Measurements from ENCODE around the gene ARSB.
A peak's percentile ranks its signal among the peaks of the same experiment; 100 is the strongest.

ARSB gene

DNA sequence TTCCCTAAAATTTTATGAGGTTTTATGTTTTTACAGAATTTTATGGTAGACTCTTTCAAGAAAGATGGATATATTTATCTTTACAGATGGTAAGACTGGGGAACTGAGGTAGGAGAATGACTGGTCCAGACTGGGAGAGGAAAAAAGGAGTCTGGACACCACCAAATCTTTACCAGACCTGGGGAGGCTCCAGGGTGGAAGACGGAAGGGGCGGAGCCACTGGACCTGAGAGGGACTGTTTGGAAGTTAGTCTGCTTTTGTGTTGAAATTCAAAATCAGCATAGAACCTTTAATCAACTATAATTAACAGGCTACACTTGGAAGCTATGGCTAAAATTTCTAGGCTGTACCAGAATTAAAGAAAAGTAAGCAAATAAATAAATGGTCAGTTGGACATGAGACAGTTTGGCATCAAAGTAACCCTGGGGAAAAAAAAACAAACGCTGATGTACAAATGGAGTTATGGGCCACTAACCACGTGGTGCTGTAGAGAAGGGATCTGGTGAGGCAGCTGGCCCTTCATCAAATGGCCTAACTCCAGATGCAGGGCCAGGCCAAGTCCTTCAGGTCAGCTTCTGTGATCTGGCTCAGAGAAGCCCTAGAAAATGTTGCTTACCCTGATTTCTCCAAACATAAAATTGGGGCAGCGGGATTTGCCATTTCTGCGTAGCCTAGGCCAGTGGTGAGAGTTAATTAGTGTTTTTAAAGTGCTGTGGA is 155.1 kb downstream of the ARSB start:
- DNase-seq = peak; percentile 28

DNA sequence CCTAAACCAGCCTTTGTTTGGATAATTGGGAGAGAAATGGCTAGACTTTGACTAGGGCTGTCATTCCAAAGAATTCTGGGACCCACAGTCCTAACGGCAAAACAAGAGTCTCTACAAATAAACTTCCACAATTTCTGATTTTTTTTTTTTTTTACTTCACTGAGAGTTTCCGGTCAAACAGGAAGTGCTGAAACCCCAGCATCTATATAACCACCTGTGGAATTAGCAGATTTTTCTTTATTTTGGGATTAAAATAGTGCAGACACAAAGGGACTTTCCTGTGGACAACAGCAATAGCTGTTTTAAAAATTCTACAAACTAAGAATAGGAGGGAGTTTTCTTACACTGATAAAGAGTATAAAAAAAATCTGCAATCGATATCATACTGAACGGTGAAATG is 157.4 kb downstream of the ARSB start:
- no peak for DNase-seq

DNA sequence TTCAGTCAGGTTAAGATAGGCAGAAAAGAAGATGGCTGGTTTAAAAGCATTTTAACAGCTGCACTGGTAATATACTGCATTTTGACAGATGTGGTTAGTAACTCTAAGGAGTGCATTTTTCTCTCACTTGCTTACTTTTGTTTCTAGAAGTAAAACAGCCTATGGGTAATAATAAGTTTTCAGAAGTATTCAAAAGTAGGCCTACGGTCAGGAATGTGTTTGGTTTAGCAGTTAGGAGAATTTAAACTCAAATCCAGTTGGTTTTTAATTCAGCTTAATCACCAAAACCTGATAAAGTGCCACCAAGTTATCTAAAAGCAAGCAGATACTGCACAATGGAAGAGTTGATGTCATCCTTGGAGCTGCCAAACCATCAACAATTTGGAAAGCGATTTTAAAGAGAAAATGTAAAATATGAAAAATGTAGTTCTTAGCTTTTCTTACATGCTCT is 160.3 kb downstream of the ARSB start:
- no peak for DNase-seq

DNA sequence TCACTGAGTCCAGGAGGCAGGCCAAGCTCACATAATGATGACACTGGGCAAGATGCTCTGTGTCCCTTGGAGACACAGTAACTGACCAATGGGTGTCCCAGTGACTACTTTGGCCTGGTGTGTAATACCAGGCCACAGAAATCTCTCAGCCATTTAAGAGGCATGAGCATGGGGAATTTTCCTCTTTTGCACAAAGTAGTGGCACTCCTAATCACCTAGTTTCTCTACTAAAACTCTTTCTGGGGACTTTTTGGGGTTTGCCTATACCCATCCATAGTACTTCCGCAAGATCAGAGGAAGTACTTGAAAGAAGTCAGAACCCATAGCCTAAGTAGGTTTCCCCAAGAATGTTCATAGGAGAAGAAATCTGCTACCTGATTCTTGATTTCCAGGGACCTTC is 161.9 kb downstream of the ARSB start:
- DNase-seq = no peak

DNA sequence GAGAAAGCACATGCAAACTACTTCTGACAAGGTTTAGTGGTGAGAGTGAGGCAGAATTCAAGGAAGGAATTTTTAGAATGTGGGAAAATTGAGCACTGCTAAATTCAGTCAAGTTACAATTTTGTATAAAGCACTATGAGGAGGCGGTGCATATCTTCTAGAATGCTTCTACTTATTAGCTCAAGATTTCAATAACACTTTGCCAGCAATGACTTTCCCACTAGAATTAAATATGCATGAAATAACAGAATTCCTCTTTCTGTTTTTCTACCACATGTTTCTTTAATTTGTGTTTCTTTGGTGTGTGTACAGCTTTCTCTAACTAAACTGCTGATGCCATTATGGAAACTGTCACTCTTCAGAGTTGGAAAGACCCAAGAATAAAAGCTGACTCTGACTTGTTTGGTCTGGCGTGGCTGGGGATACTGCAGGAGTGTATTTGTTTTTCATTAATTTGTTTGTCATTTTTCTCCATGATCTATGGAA is 163.5 kb downstream of the ARSB start:
- no peak for DNase-seq

DNA sequence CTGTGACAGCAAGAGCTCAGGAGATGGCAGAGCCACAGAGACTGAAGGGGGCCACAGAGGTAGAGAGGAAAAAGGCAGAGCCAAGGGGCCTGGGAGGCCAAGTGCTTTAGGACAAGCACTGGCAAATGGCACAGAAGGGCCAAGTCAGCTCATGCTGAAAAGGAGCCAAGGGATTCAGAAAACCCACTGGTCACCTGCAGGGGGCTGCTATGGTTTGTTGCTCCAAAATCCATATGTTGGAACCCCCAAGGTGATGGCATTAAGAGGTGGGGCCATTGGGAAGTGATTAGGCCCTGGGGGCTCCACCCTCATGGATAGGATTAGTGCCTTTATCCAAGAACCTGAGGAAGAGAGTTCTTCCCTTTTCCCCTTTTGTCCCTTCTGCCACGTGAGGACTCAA is 165.4 kb downstream of the ARSB start:
- DNase-seq = no peak

DNA sequence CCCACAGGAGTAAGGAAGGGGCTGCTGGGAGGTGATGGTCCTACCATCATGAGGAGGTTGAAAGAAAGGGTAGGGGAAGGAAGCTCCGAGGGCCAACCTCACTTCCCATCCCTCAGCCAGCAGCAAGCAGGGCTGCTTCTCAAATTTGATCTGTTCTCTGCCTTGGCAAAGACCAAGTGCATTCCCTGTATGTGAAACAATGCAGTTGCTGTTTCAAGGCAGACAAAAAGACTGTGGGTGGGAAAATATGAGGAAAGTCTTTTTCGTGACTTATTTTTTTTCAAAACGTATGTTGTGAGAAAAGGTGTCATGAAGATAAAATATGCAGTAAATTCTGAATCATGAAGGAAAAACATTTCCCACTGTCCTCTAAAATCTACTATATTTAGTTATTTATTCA is 165.9 kb downstream of the ARSB start:
- no peak for DNase-seq

DNA sequence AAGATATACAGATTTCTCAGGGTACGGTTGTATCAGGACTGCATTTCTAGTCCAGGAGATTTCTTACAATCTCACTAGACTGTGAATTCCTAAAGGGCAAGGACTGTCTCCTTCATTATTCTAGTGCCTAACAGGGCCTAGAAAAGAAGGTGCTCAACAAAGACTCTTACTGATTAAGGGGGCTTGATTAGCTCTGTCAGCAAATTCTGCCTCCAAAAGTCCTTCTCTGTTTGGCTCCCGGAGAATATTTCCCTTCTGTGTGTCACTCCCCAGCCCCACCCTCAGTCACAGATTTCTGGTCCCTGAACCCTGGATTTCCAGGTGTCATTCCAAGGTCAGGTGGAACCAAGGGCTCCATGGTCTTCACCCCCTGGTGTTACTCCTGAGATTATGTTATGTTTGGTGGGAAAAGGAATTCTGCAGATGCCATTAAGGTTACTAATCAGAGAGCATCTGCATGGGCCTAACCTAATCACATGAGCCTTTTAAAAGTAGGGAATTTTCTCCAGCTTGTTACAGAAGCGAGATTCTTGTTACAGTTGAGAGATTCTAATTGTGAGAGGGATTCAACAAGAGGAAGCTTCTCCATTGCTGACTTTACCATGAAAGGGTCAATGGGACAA is 168.9 kb downstream of the ARSB start:
- DNase-seq = no peak

DNA sequence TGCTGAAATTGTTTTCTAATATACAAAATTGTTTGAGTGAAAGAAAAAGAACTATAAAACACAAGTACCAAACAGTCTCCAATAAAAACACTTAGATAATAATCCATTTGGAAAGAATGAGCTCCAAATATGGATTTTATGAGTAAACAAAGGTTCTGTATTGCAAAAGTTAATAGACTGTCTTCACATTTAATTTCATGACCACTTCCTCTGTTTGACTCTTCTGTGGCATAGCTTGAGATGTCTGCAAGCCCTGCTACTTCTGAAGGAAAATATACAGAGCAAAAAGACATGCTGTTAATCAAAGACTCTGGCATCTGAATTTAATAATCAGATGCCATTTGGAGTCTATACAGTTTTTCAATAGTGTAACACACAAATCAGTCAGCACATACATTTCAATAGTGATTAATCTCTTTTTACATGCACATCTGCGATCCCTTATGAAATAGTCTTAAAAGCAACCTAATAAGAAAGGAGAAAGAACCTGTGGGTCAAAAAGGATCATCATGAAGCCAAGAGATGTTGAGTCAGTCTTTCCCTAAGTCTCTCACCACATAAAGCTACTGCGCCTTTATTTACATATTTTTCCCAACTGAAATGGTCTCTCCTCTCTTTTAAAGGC is 171.1 kb downstream of the ARSB start:
- DNase-seq = no peak

DNA sequence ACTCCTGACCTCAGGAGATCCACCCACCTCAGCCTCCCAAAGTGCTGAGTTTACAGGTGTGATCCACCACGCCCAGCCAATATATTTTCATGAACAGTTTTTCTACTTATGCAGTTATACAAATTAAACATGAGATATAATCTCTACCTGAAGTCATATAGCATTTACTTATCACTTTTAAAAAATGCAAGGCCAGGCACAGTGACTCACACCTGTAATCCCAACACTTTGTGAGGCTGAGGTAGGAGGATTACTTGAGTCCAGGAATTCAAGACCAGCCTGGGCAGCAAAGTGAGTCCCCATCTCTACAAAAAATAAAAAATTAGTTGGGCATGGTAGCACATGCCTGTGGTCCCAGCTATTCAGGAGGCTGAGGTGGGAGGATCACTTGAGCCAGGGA is 171.8 kb downstream of the ARSB start:
- DNase-seq = no peak

DNA sequence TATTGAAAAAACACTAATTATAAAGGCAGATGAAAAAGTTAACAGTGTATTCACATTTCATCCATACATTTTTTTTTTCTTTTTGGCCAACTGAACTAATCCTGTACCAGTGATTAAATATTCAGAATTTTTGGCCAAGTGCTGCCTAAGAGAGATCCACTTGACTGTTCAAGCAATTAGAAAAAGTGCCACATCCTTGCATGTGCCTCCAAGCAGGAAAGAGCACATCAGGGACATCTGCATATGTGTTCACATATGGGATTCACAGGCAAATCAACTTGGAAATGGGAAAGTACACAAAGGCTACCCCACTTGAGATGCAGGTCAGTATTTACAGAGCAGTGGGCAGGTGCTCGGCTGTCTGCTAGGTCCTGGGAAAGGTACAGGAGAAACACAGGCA is 173.2 kb downstream of the ARSB start:
- peak; percentile 76 for DNase-seq

DNA sequence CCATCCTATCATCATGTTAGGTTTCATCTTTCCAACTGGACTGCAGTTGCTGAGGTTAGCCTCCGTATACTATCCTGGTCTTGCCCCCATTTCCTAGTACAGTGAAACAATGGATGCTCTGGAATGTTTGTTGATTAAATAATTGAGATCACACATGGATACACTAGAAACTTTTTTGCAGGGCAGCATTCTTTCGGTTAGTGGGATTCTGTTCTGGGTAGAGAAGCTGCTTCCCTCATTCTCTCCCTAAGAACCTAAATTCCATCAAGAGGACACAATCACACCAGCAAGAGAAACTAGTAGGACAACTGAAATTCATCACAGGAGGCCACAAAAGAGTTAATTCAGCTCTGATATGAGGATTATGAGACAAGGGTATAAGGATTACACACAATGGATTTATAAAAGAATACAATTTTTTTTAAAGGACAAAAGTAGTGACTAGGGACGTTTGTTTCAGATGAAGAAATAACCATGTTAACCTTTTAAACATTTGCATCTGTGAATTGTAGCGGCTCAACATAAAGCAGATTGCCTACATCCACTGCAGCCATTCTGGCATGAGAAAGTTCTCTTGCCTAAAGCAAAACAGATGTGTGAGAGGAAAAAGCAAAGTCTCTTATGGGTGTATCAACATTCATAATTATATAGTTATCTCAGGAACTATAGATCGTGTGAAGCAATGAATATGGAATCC is 173.8 kb downstream of the ARSB start:
- no peak for DNase-seq

DNA sequence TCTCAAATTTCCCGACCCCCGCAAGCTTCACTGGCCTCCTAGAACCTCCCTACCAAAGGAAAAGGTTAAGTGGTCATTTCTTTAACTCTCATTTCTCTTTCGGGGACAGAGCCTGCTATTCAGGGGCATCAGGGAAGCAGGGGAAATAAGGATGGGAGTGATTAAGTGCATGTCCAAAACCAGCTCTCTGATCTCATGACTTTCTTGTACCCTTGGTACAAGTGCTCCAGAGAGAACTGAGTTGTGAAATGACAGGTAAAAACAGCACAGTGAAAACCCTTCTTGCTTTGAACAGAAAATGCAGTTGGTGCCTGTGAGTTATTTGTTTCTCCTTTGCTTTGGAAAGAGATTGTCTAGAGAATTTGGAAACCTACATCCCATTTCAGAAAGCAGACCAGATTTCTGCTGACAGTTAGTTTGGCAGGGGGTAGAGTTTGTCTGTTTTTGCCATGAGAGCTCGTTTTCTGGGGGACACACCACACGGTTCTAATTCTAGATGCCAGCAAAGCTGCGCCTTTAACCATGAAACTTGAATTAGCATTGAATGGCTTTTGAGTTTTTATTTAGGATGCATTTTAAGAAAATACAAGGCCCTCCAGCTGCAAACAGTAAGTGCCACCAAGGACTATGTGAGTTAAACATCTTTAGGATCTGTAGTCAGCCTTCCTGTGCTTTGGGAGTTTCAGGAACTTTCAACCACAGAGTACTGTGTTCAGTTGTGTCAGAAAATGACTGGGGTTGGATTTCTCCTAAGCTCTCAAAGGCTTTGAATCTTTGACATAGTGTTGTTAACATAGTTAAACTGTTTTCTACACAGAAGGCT is 174.8 kb downstream of the ARSB start:
- no peak for DNase-seq

DNA sequence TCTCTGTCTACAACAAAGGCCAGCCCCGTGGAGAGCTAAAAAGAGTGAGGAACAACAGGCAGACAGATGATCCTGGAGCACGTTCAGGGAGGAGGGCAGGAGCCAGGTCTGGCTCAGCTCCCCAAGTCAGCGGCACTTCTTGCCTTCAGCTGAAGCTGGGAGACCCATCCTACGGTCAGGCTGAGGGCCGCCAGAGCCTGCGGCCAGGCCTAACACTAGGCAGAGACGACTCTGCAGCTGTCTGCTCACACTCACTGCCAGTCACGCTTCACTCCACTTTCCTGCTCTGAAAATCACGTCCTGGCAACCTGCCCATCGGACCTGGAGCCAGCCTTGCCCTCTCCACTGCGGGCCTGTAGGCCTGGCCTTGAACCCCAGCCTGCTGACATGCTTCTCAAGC is 175.7 kb downstream of the ARSB start:
- peak; percentile 65 for DNase-seq

DNA sequence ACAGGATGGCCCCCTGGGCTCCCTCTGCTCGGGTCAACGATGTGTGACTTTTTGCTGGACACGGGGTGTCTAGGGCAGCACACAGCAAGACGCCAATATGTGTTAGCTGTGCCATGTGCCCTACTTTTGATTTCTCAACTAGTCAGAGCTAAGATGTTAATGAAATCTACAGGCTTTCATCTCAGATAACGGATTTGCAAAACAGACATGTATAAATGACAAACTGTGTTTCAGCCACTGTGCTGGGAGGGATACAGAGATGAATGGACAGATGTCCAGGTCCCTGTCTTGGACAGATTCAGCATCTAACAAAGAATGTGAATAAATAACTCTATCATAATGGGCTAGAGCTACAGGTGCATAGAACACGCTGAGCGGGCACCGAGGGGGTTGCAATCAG is 176.3 kb downstream of the ARSB start:
- peak; percentile 43 for DNase-seq

DNA sequence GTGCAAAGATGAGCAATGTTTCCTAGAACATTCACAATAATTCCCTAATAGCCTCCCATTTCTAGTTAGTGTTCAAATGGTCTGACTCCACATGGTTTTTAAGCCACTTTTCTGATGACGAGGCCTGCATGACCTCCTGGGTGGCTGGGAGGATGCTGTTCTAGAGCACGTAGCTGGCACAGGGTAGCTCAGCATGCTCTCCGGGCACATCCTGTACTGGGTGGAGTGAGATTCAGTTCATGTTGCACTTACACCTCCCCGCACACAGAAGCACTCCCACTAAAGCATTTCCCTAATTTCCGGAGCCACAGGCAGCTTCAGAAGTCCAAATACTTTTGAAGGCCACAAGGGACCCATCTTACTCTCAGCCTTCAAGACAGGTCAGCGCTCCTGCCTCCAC is 176.7 kb downstream of the ARSB start:
- no peak for DNase-seq

DNA sequence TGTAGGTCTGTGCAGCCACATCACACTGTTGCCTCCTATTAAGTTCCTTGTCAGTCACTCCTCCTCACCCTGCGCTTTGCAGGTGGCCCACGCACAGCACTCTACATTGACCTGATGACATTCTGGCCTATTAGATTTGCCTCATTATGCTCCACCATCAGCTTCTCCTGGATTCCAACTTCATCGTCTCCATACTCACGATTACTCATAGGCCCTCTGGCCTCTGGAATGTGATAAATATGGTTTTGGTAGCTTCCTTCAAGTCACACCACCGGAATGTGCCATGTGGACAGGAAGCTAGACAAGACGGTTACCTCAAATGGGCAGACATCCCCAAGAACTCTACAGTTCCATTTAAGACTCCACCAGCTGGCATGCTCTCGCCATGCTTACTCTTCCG is 178.6 kb downstream of the ARSB start:
- no peak for DNase-seq

DNA sequence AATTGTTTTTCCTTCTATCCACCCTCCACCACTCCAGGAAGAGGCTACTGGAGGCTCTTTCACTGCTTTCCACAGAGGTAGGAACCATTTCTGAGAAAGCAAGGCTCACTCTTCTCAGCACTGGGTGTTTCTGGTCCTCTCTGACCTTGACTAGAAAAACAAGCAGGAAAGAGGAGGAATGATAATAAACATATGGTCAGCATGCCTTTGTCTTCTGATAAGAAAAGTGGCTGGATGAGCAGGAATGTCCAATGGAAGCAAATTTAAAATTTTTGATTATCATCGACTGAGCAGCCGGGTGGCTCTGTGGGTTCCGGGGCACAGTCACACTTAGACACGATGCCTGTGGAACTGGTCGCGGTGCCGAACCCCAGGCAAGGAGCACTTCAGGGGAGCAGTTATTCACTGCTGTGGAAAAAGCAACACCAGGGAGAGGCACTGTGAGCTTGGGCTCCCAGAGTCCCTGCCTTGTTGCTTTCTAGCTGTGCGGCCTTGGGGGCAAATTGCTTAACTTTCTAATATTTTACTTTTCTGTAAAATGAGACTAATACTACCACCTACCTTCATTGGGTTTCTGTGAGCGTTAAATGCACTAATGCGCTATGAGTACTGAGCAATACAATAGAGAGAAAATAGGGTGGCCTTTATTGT is 179.5 kb downstream of the ARSB start:
- DNase-seq = no peak

DNA sequence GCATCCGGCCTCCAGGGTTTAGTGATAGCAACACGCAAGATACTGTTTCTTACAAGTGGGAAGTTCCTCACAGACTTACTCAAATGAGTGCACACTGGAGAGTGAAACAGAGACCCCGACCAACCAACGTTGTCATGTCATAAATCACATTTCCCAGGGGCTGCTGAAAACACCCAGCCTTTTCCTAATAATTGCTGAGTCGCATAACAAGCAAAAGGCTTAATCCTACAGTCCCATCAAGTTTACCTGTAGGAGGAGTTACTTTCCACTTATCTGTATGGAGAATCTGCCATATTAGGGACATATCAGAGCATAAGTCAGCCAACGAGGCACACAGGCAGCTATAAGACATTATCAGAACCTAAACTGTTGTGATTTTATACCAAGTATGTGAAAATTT is 180.1 kb downstream of the ARSB start:
- DNase-seq = no peak

DNA sequence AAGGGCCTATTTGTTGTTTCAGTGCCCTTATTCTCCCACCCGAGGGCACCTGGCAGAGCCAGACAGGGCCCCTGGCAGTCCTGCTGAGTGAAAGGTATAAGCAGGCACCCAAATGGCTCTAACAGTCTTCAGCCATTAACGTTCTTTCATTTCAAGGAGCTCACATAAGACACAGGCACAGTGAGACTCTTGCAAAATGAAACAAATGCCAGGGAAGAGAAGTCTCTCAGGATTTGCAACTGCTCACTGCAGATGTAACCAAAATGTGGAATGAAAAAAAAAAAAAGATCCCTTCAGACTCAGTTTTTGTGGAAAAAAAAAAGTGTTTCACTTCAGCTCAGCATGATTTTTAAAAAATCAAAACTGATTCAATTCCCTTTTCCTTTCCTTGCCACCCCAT is 181.2 kb downstream of the ARSB start:
- DNase-seq = no peak

DNA sequence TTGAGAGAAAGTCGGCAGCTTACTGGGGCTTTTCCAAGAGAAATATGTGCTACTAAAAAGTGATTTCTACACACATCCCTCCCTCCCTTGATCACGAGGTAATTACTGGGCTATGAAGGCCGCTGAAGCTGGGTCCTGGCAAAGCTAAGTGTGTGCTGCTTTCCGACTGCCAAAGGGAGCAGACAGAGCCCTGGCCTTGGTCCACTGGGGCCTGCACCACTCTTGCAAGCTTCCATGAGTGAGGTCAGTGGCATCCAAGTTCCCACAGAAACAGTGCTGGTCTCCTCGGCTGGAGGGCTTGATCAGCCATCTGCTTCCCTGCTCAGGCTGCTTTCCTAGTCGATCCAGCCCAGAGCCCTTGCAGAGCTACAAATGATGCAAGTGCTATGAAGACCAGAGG is 181.8 kb downstream of the ARSB start:
- no peak for DNase-seq

DNA sequence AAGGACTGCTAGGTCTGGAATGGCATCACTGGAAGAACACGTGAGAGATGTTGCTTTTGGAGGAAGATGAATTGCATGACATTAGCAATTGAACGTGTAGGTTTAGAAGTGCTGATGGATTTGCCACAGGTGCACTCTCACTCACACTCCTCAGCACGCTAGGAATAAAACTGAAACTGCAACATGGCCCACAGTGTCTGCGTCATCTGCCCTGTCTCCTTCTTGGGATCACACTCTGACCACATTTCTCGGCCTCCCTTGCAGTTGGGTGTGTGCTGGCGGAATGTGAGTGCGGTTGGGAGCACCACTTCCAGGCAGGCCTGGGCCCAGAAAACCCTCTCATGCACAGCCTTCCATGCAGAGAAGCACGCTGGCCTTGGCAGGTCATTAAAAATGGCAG is 183.7 kb downstream of the ARSB start:
- DNase-seq = no peak

All from NCI-H1092 treated with DMSO at 0.1 percent for 48 hours (cell line).